ENCODE results near the gene NCAPG.
A peak's percentile ranks its signal among the peaks of the same experiment; 100 is the strongest.

Gene NCAPG

GRCh38 chr4:17875402-17876070 lies 64.8 kb downstream of the NCAPG start:
- DNase-seq (ENCODE audit: low spot score) = no peak

GRCh38 chr4:17876943-17877342 lies 66.2 kb downstream of the NCAPG start:
- DNase-seq (ENCODE audit: low spot score) = no peak

- DNase-seq (ENCODE audit: low spot score) = no peak
Observed at GRCh38 chr4:17877661-17878060, 66.9 kb downstream of the NCAPG start.

GRCh38 chr4:17884063-17884462 lies 73.3 kb downstream of the NCAPG start:
- peak; percentile 5 for DNase-seq (ENCODE audit: low spot score)

GRCh38 chr4:17884511-17884910 lies 73.7 kb downstream of the NCAPG start:
- DNase-seq (ENCODE audit: low spot score) = no peak

GRCh38 chr4:17889692-17890091 lies 78.9 kb downstream of the NCAPG start:
- no peak for DNase-seq (ENCODE audit: low spot score)

GRCh38 chr4:17894421-17894820 lies 83.6 kb downstream of the NCAPG start:
- no peak for DNase-seq (ENCODE audit: low spot score)
